ENCODE measurements around the gene SLC29A3.

Gene SLC29A3

GRCh38 chr10:71334221-71334791, 15.2 kb downstream of the SLC29A3 start:
- no peak for DNase-seq (ENCODE audit: low spot score)
- in situ Hi-C loops (cut with MboI; ENCODE audit: low sequenced_read_pairs, unreplicated experiment) = no loop called here
- no peak for TF ChIP-seq CTCF (IDR thresholded peaks at IDR 0.05; ENCODE audit: borderline replicate concordance, control extremely low read depth, extremely low read depth, insufficient read depth, missing control alignments)

GRCh38 chr10:71335173-71335708, 16.2 kb downstream of the SLC29A3 start:
- no peak for TF ChIP-seq CTCF (IDR thresholded peaks at IDR 0.05; ENCODE audit: borderline replicate concordance, control extremely low read depth, extremely low read depth, insufficient read depth, missing control alignments)
- no peak for DNase-seq (ENCODE audit: low spot score)
- in situ Hi-C loops (cut with MboI; ENCODE audit: low sequenced_read_pairs, unreplicated experiment) = no loop called here

- no peak for DNase-seq (ENCODE audit: low spot score)
- in situ Hi-C loops (cut with MboI; ENCODE audit: low sequenced_read_pairs, unreplicated experiment) = no loop called here
- TF ChIP-seq CTCF (IDR thresholded peaks at IDR 0.05; ENCODE audit: borderline replicate concordance, control extremely low read depth, extremely low read depth, insufficient read depth, missing control alignments) = no peak
These were observed 17.6 kb downstream of the SLC29A3 start for GRCh38 chr10:71336632-71337031.

GRCh38 chr10:71337219-71337701, 18.2 kb downstream of the SLC29A3 start:
- no peak for TF ChIP-seq CTCF (IDR thresholded peaks at IDR 0.05; ENCODE audit: borderline replicate concordance, control extremely low read depth, extremely low read depth, insufficient read depth, missing control alignments)
- DNase-seq (ENCODE audit: low spot score) = no peak
- in situ Hi-C loops (cut with MboI; ENCODE audit: low sequenced_read_pairs, unreplicated experiment) = no loop called here

GRCh38 chr10:71338728-71339495, 19.9 kb downstream of the SLC29A3 start:
- in situ Hi-C loops (cut with MboI; ENCODE audit: low sequenced_read_pairs, unreplicated experiment) = no loop called here
- no peak for DNase-seq (ENCODE audit: low spot score)
- no peak for TF ChIP-seq CTCF (IDR thresholded peaks at IDR 0.05; ENCODE audit: borderline replicate concordance, control extremely low read depth, extremely low read depth, insufficient read depth, missing control alignments)

- in situ Hi-C loops (cut with MboI; ENCODE audit: low sequenced_read_pairs, unreplicated experiment) = no loop called here
- DNase-seq (ENCODE audit: low spot score) = no peak
- no peak for TF ChIP-seq CTCF (IDR thresholded peaks at IDR 0.05; ENCODE audit: borderline replicate concordance, control extremely low read depth, extremely low read depth, insufficient read depth, missing control alignments)
These were observed 20.9 kb downstream of the SLC29A3 start for GRCh38 chr10:71339796-71340589.

Data from GM13976 (cell line).